ENCODE results near the gene TEKT3.

The TEKT3 gene

DNA sequence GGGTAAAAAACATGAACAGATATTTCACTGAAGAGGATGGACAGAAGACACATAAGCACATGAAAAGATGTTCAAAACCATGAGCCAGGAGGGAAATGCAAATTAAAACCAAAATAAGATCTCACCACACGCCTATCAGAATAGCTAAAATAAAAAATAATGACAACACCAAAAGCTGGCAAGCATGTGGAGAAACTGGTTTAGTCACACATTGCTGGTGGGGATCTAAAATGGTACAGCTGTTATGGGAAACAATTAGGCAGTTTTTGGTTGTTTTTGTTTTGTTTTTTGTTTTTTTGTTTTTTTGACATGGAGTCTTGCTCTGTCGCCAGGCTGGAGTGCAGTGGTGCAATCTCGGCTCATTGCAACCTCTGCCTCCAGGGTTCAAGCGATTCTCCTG, 44.7 kb upstream of the TEKT3 start:
- Histone ChIP-seq H3K36me3 (ENCODE audit: control insufficient read depth in 2 of 2, insufficient read depth in 1 of 2, low read length in 2 of 2) (no peaks in the 10 kb centered on the region), H3K4me1 (ENCODE audit: control insufficient read depth, insufficient read depth, low read length) (no peaks in the 10 kb centered on the region), H3K27ac (ENCODE audit: extremely low read depth, low read depth, low read length) (no peak overlapping the region), H3K9me3 (ENCODE audit: control insufficient read depth, insufficient read depth, low read depth, low read length) (no peaks in the 10 kb centered on the region), H3K4me3 (ENCODE audit: low read depth, low read length) (no peak overlapping the region)
- CTCF ChIA-PET, result no interaction called here
- no peak for TF ChIP-seq KLF8 (tag by site-specific recombination; IDR thresholded peaks at IDR 0.05)
- TF ChIP-seq ZNF530 (tag by site-specific recombination; IDR thresholded peaks at IDR 0.05; ENCODE audit: low read depth), result no peak
- no peak for TF ChIP-seq ZEB2 (tag by site-specific recombination; IDR thresholded peaks at IDR 0.05)
- POLR2A ChIA-PET, result no interaction called here

DNA sequence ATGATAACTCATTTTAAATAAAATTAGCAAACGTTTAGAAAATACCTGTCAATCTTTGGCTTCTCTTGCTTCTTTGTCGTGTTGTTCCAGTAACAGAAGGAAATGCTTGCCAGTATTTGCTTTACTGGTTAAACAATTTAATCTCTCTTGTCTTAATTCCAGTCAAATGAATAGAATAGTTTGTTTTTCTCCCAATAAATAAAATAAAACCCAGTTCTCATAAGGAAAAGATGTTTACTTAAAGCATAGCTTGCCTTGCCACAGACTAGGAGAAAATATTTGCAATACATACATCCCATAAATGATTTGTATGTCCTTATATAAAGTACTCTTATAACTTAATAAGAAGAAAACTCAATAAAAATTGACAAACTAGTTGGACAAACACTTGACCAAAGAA, 43.9 kb upstream of the TEKT3 start:
- no peaks in the 10 kb centered on the region for H3K9me3 ChIP-seq (ENCODE audit: control insufficient read depth, insufficient read depth, low read depth, low read length)
- H3K36me3 ChIP-seq (ENCODE audit: control insufficient read depth in 2 of 2, insufficient read depth in 1 of 2, low read length in 2 of 2), result no peaks in the 10 kb centered on the region
- ChIA-PET POLR2A (no interaction called here), CTCF (no interaction called here)
- H3K27ac ChIP-seq (ENCODE audit: extremely low read depth, low read depth, low read length), result no peak overlapping the region
- H3K4me1 ChIP-seq (ENCODE audit: control insufficient read depth, insufficient read depth, low read length), result no peaks in the 10 kb centered on the region
- TF ChIP-seq, protein P1, sequence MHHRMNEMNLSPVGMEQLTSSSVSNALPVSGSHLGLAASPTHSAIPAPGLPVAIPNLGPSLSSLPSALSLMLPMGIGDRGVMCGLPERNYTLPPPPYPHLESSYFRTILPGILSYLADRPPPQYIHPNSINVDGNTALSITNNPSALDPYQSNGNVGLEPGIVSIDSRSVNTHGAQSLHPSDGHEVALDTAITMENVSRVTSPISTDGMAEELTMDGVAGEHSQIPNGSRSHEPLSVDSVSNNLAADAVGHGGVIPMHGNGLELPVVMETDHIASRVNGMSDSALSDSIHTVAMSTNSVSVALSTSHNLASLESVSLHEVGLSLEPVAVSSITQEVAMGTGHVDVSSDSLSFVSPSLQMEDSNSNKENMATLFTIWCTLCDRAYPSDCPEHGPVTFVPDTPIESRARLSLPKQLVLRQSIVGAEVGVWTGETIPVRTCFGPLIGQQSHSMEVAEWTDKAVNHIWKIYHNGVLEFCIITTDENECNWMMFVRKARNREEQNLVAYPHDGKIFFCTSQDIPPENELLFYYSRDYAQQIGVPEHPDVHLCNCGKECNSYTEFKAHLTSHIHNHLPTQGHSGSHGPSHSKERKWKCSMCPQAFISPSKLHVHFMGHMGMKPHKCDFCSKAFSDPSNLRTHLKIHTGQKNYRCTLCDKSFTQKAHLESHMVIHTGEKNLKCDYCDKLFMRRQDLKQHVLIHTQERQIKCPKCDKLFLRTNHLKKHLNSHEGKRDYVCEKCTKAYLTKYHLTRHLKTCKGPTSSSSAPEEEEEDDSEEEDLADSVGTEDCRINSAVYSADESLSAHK (tag by site-specific recombination; IDR thresholded peaks at IDR 0.05), result no peak
- TF ChIP-seq ZNF433 (tag by site-specific recombination; IDR thresholded peaks at IDR 0.05; ENCODE audit: low read depth), result no peak
- TF ChIP-seq ZFP41 (tag by site-specific recombination; IDR thresholded peaks at IDR 0.05; ENCODE audit: borderline replicate concordance), result no peak
- TF ChIP-seq, protein P2, sequence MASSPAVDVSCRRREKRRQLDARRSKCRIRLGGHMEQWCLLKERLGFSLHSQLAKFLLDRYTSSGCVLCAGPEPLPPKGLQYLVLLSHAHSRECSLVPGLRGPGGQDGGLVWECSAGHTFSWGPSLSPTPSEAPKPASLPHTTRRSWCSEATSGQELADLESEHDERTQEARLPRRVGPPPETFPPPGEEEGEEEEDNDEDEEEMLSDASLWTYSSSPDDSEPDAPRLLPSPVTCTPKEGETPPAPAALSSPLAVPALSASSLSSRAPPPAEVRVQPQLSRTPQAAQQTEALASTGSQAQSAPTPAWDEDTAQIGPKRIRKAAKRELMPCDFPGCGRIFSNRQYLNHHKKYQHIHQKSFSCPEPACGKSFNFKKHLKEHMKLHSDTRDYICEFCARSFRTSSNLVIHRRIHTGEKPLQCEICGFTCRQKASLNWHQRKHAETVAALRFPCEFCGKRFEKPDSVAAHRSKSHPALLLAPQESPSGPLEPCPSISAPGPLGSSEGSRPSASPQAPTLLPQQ (tag by site-specific recombination; IDR thresholded peaks at IDR 0.05), result no peak
- TF ChIP-seq, protein P3, sequence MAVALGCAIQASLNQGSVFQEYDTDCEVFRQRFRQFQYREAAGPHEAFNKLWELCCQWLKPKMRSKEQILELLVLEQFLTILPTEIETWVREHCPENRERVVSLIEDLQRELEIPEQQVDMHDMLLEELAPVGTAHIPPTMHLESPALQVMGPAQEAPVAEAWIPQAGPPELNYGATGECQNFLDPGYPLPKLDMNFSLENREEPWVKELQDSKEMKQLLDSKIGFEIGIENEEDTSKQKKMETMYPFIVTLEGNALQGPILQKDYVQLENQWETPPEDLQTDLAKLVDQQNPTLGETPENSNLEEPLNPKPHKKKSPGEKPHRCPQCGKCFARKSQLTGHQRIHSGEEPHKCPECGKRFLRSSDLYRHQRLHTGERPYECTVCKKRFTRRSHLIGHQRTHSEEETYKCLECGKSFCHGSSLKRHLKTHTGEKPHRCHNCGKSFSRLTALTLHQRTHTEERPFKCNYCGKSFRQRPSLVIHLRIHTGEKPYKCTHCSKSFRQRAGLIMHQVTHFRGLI (tag by site-specific recombination; IDR thresholded peaks at IDR 0.05), result no peak
- no peak for TF ChIP-seq ZNF658 (tag by site-specific recombination; IDR thresholded peaks at IDR 0.05)
- no peak for TF ChIP-seq KLF10 (tag by site-specific recombination; IDR thresholded peaks at IDR 0.05)
- TF ChIP-seq, protein P4, sequence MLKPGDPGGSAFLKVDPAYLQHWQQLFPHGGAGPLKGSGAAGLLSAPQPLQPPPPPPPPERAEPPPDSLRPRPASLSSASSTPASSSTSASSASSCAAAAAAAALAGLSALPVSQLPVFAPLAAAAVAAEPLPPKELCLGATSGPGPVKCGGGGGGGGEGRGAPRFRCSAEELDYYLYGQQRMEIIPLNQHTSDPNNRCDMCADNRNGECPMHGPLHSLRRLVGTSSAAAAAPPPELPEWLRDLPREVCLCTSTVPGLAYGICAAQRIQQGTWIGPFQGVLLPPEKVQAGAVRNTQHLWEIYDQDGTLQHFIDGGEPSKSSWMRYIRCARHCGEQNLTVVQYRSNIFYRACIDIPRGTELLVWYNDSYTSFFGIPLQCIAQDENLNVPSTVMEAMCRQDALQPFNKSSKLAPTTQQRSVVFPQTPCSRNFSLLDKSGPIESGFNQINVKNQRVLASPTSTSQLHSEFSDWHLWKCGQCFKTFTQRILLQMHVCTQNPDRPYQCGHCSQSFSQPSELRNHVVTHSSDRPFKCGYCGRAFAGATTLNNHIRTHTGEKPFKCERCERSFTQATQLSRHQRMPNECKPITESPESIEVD (tag by site-specific recombination; IDR thresholded peaks at IDR 0.05), result no peak
- TF ChIP-seq ZNF404 (tag by site-specific recombination; IDR thresholded peaks at IDR 0.05), result no peak
- TF ChIP-seq, protein P5, sequence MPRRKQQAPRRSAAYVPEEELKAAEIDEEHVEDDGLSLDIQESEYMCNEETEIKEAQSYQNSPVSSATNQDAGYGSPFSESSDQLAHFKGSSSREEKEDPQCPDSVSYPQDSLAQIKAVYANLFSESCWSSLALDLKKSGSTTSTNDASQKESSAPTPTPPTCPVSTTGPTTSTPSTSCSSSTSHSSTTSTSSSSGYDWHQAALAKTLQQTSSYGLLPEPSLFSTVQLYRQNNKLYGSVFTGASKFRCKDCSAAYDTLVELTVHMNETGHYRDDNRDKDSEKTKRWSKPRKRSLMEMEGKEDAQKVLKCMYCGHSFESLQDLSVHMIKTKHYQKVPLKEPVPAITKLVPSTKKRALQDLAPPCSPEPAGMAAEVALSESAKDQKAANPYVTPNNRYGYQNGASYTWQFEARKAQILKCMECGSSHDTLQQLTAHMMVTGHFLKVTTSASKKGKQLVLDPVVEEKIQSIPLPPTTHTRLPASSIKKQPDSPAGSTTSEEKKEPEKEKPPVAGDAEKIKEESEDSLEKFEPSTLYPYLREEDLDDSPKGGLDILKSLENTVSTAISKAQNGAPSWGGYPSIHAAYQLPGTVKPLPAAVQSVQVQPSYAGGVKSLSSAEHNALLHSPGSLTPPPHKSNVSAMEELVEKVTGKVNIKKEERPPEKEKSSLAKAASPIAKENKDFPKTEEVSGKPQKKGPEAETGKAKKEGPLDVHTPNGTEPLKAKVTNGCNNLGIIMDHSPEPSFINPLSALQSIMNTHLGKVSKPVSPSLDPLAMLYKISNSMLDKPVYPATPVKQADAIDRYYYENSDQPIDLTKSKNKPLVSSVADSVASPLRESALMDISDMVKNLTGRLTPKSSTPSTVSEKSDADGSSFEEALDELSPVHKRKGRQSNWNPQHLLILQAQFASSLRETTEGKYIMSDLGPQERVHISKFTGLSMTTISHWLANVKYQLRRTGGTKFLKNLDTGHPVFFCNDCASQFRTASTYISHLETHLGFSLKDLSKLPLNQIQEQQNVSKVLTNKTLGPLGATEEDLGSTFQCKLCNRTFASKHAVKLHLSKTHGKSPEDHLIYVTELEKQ (tag by site-specific recombination; IDR thresholded peaks at IDR 0.05; ENCODE audit: borderline replicate concordance), result no peak
- no peak for TF ChIP-seq ZNF843 (tag by site-specific recombination; IDR thresholded peaks at IDR 0.05)
- TF ChIP-seq ZBTB21 (tag by site-specific recombination; IDR thresholded peaks at IDR 0.05), result no peak
- TF ChIP-seq, protein P6, sequence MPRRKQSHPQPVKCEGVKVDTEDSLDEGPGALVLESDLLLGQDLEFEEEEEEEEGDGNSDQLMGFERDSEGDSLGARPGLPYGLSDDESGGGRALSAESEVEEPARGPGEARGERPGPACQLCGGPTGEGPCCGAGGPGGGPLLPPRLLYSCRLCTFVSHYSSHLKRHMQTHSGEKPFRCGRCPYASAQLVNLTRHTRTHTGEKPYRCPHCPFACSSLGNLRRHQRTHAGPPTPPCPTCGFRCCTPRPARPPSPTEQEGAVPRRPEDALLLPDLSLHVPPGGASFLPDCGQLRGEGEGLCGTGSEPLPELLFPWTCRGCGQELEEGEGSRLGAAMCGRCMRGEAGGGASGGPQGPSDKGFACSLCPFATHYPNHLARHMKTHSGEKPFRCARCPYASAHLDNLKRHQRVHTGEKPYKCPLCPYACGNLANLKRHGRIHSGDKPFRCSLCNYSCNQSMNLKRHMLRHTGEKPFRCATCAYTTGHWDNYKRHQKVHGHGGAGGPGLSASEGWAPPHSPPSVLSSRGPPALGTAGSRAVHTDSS (tag by site-specific recombination; IDR thresholded peaks at IDR 0.05), result no peak
- TF ChIP-seq ZBTB17 (tag by site-specific recombination; IDR thresholded peaks at IDR 0.05), result no peak
- no peak for TF ChIP-seq ZNF2 (tag by site-specific recombination; IDR thresholded peaks at IDR 0.05)
- TF ChIP-seq, protein P7, sequence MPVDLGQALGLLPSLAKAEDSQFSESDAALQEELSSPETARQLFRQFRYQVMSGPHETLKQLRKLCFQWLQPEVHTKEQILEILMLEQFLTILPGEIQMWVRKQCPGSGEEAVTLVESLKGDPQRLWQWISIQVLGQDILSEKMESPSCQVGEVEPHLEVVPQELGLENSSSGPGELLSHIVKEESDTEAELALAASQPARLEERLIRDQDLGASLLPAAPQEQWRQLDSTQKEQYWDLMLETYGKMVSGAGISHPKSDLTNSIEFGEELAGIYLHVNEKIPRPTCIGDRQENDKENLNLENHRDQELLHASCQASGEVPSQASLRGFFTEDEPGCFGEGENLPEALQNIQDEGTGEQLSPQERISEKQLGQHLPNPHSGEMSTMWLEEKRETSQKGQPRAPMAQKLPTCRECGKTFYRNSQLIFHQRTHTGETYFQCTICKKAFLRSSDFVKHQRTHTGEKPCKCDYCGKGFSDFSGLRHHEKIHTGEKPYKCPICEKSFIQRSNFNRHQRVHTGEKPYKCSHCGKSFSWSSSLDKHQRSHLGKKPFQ (tag by site-specific recombination; IDR thresholded peaks at IDR 0.05), result no peak
- H3K4me3 ChIP-seq (ENCODE audit: low read depth, low read length), result no peak overlapping the region
